Measurements from ENCODE around the gene SFTA2.
"Not testable (repeated sequence)": the region's sequence is repeated elsewhere in the genome, so short reads cannot be mapped to it uniquely, and the experiment has no call there.

Gene SFTA2

DNA sequence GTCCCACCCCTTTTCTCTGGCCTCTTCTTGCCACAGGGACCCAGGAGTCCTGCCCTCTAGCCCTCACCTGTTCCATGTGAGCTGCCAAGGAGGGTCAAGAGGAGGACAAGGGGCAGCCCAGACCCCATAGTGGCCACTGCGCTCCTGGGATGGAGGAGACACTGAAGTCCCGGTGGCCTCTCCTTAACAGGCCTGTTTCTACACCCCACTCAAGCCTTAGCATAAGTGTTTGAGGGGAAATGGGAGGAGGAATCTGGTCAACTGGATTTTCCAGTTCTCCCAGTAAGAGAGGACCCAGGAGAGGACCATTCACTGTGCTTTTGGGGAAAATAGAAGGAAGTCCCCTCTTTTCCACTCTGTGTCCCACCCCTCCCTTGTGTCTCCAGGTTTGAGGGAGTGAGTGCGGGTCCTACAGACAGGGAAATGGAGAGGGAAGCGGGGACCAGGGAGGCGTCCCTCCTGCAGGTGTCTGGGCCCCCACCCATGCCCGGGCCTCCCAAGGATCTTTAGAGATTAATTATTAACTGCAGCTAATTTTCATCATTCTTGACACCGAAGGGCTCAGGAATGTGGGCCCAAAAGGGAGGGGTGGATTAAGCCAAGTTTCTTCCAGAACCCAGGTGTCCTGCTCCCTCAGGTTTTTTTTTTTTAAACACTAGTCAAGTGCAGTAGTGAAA lies at the start of gene SFTA2:
TSS of gene SFTA2 (minus strand) at position 202 of the 677 bp plus-strand sequence. CDS start at position 128, 74 bp downstream.
- TF ChIP-seq, protein P1, sequence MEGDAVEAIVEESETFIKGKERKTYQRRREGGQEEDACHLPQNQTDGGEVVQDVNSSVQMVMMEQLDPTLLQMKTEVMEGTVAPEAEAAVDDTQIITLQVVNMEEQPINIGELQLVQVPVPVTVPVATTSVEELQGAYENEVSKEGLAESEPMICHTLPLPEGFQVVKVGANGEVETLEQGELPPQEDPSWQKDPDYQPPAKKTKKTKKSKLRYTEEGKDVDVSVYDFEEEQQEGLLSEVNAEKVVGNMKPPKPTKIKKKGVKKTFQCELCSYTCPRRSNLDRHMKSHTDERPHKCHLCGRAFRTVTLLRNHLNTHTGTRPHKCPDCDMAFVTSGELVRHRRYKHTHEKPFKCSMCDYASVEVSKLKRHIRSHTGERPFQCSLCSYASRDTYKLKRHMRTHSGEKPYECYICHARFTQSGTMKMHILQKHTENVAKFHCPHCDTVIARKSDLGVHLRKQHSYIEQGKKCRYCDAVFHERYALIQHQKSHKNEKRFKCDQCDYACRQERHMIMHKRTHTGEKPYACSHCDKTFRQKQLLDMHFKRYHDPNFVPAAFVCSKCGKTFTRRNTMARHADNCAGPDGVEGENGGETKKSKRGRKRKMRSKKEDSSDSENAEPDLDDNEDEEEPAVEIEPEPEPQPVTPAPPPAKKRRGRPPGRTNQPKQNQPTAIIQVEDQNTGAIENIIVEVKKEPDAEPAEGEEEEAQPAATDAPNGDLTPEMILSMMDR (conservative IDR thresholded peaks at IDR 0.05), result no peak

DNA sequence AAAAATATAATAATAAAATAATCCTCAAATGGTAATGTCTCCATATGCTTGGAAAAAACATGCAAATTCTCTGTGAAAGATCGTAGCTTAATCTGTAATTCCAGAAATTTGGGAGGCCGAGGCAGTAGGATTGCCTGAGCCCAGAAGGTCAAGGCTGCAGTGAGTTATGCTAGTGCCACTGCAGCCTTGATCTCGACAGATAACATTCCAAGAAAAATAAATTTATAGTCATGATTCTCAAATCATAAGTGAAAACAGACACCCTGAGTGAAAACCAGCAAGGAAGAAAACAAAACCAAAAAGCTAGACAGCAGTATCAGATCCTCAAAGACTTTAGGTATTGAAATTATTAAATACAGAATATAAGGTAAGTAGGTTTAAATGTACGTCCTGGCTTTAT lies 47.7 kb upstream of the SFTA2 start:
- TF ChIP-seq, protein P1 (conservative IDR thresholded peaks at IDR 0.05), result no peak
- H3K27ac ChIP-seq, result no peak overlapping the region

More for the DNA sequence above, at the start of gene SFTA2:
- H3K27ac ChIP-seq, result no peak within 1 kb of the TSS

DNA sequence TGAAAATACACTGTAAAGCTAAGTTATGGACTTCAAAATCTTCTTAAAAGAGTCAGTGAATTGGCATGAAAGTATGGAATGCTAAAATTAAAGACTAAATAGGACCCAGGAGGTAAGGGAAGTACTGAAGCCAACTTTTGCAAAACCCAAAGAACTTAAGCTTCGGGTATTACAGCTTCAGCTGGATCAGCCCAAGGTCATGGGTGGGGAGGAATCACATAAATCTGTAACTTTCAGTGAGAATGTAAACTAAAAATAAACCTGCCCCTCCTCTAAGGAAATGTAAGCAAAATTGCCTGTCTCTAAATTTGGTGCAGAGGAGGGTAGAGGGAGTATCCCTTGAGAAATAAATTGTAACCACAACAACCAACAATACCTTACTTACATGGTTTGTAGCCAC lies 47.2 kb upstream of the SFTA2 start:
- TF ChIP-seq, protein P1 (conservative IDR thresholded peaks at IDR 0.05), result no peak
- H3K27ac ChIP-seq, result no peak overlapping the region

DNA sequence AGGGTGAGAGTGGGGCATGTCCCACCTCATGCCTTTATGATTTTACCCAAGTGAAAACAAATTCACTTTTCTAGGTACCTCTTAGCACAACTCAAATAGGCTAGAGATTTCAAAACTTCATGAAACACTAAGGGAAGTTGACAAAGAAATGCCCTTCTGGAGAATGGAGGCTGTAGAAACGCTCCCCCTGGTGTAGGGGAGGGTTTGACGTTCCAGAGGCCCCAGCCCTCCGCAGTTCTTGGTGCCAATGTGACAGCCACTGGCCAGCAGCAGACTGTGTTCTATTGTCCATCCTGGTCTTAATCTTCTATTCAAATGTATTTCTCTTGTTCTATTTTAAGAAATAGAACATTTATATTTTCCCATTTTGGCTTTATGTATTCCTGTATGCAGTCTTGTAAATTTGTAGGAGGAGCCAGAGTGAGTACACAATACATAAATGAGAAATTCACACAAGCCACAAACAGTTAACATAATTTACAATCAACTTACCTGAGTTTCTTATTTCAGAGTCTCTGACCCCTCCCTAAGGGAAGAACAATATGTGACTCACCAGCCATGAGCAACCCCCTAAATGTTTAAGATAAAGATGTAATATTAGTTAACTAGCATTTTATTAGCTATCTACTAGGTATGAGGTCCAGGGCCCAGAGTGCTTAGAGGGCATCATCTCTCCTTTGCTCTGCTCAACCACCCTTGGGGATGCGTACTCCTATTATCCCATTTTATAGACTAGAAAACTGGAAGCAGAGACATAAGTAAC lies 42.7 kb upstream of the SFTA2 start:
- no peak overlapping the region for H3K27ac ChIP-seq
- TF ChIP-seq, protein P1 (conservative IDR thresholded peaks at IDR 0.05), result no peak

DNA sequence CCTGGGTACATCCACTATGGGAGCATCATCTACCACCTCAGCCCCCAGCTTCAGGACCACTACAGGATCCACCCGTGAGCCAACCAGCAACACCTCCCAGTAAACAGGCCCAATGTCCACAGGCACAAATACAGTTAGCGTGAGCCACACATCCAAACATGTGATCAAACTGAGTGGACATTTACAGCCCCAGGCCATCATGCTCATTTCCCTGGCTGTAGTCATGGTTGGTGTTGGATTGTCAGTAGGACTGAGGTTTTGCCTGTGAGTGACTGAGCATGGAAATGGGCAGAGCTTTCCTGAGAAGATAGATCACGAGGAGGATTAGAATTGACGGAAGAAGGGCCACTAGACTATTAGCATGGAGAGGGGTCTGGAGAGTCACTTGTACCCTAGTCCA lies 40.8 kb upstream of the SFTA2 start:
- TF ChIP-seq, protein P1 (conservative IDR thresholded peaks at IDR 0.05), result no peak
- H3K27ac ChIP-seq, result no peak overlapping the region

- no peak overlapping the region for H3K27ac ChIP-seq
- TF ChIP-seq, protein P1 (conservative IDR thresholded peaks at IDR 0.05), result no peak
Measured at GRCh38 chr6:30970946-30971345, 39.0 kb upstream of the SFTA2 start.

- not testable (repeated sequence) for H3K27ac ChIP-seq
Measured at GRCh38 chr6:30969171-30969570, 37.2 kb upstream of the SFTA2 start.

DNA sequence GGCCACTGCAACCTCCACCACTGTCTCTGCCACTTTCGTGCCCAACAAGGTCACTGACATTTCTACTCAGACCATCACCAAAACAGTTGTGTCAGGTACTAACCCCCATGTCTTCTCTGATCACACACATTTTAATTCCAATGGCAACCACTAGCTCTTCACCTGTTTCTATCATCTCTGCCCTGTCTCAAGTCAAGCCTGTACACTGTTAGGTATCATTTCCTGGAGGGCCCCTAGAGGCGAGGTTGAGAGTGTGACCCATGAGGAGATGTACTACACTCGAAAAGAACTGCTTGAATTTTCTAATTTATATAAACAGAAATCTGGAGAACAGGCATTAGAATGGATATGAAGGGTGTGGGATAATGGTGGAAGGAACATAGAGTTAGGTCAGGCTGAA lies 34.2 kb upstream of the SFTA2 start:
- H3K27ac ChIP-seq, result no peak overlapping the region
- TF ChIP-seq, protein P1 (conservative IDR thresholded peaks at IDR 0.05), result no peak
